IMR-90 (cell line): ENCODE data around the gene FLT4. TPM values are rescaled to one million over a fixed set of nuclear protein-coding genes. Genes with fewer than 3 reads are reported as not detected.

Experiments
- ATAC-seq: fragments of 200-7000 bp; cut with Tn5 transposase; 2 replicates; pipeline ENCODE4 v1.9.1; 2020; ENCODE audit warnings: low read depth, mild to moderate bottlenecking, moderate library complexity
- BruUV-seq: library from RNA; stranded (reverse); fragments of 400-500 nt; replicated peaks from 2 replicates; lab custom pipeline; 2021; lab: Mats Ljungman, UMichigan
- CTCF ChIA-PET: fragments of 300-600 bp; formaldehyde crosslinking; extraction: SDS; loops from one replicate; lab custom pipeline; 2021; ENCODE audit warnings: antibody characterized with exemption; lab: Yijun Ruan, JAX
- POLR2A ChIA-PET: fragments of 300-600 bp; sonication (Branson Sonifier 250); formaldehyde crosslinking; loops from one replicate; lab custom pipeline; 2022; ENCODE audit warnings: antibody characterized with exemption; ENCODE audit not compliant: unreplicated experiment; lab: Charles Lee
- DNase-seq: peaks from one replicate; pipeline ENCODE4 v3.0.0; 2013
- H2AFZ ChIP-seq: replicated peaks from 2 replicates; pipeline ENCODE3; 2013; ENCODE audit warnings: low read length, mild to moderate bottlenecking; ENCODE audit not compliant: poor library complexity
- H2AK5ac ChIP-seq: 2 replicates; pipeline ENCODE4 v1.6.1; 2013; ENCODE audit warnings: low read depth, low read length, inconsistent platforms
- H2AK9ac ChIP-seq: replicated peaks from 2 replicates; pipeline ENCODE3; 2013; ENCODE audit warnings: mild to moderate bottlenecking, low read depth, low read length, moderate library complexity; ENCODE audit not compliant: poor library complexity
- H2BK120ac ChIP-seq: 2 replicates; pipeline ENCODE4 v1.6.1; 2013; ENCODE audit warnings: low read depth, low read length, inconsistent platforms
- H2BK15ac ChIP-seq: 3 replicates; pipeline ENCODE4 v1.6.1; 2013; ENCODE audit warnings: low read depth, low read length, inconsistent platforms
- H2BK20ac ChIP-seq: 2 replicates; pipeline ENCODE4 v1.6.1; 2013; ENCODE audit warnings: low read depth, mild to moderate bottlenecking, inconsistent platforms, low read length, moderate library complexity
- H2BK5ac ChIP-seq: 2 replicates; pipeline ENCODE4 v1.6.1; 2013; ENCODE audit warnings: mild to moderate bottlenecking, low read depth, low read length, inconsistent platforms; ENCODE audit not compliant: poor library complexity, severe bottlenecking
- H3K14ac ChIP-seq: replicated peaks from 2 replicates; pipeline ENCODE4 v1.6.1; 2013; ENCODE audit warnings: low read depth, low read length, inconsistent platforms
- H3K18ac ChIP-seq: 2 replicates; pipeline ENCODE4 v1.6.1; 2013; ENCODE audit warnings: low read depth, low read length, control low read depth
- H3K23ac ChIP-seq: 2 replicates; pipeline ENCODE4 v1.6.1; 2013; ENCODE audit warnings: low read depth, low read length, inconsistent platforms
- H3K27ac ChIP-seq: 2 replicates; pipeline ENCODE4 v1.5.1; 2013; ENCODE audit warnings: mild to moderate bottlenecking, control low read depth, low read length; ENCODE audit not compliant: insufficient read depth
- H3K27me3 ChIP-seq: 2 replicates; pipeline ENCODE4 v1.6.1; 2013; ENCODE audit warnings: low read length; ENCODE audit not compliant: control insufficient read depth, insufficient read depth
- H3K36me3 ChIP-seq: 2 replicates; pipeline ENCODE4 v1.6.1; 2013; ENCODE audit warnings: low read length, mixed read lengths; ENCODE audit not compliant: control insufficient read depth, insufficient read depth
- H3K4ac ChIP-seq: 2 replicates; pipeline ENCODE4 v1.6.1; 2013; ENCODE audit warnings: low read depth, low read length, inconsistent platforms
- H3K4me1 ChIP-seq: 2 replicates; pipeline ENCODE4 v1.6.1; 2013; ENCODE audit warnings: low read length, mixed read lengths; ENCODE audit not compliant: control insufficient read depth, insufficient read depth
- H3K4me2 ChIP-seq: 2 replicates; pipeline ENCODE4 v1.6.1; 2013; ENCODE audit warnings: low read depth, mild to moderate bottlenecking, control low read depth, low read length, moderate library complexity
- H3K4me3 ChIP-seq: 2 replicates; pipeline ENCODE4 v1.5.1; 2013; ENCODE audit warnings: low read depth, mild to moderate bottlenecking, control low read depth, low read length, moderate library complexity; ENCODE audit not compliant: insufficient read depth
- H3K56ac ChIP-seq: 2 replicates; pipeline ENCODE4 v1.6.1; 2013; ENCODE audit warnings: low read length, inconsistent platforms; ENCODE audit not compliant: insufficient read depth; ENCODE audit errors: extremely low read depth
- H3K79me1 ChIP-seq, 2 experiments: 2 replicates each; pipeline ENCODE4 v1.6.1; 2013; ENCODE audit warnings: low read length in 2 of 2, inconsistent platforms in 1 of 2, low read depth in 1 of 2
- H3K9ac ChIP-seq: 2 replicates; pipeline ENCODE4 v1.6.1; 2013; ENCODE audit warnings: low read depth, low read length, control low read depth
- H3K9me1 ChIP-seq: 2 replicates; pipeline ENCODE4 v1.6.1; 2013; ENCODE audit warnings: low read length, inconsistent platforms; ENCODE audit not compliant: insufficient read depth
- H3K9me3 ChIP-seq: 2 replicates; pipeline ENCODE4 v1.6.1; 2013; ENCODE audit warnings: low read length; ENCODE audit not compliant: control insufficient read depth, insufficient read depth
- H4K20me1 ChIP-seq: 2 replicates; pipeline ENCODE4 v1.6.1; 2013; ENCODE audit warnings: low read length, inconsistent platforms; ENCODE audit not compliant: insufficient read depth
- H4K5ac ChIP-seq: 2 replicates; pipeline ENCODE4 v1.6.1; 2013; ENCODE audit warnings: mild to moderate bottlenecking, low read depth, low read length, control low read depth
- H4K8ac ChIP-seq, 2 experiments: 2 replicates each; pipeline ENCODE4 v1.6.1; 2013; ENCODE audit warnings: low read depth in 2 of 2, low read length in 2 of 2, control low read depth in 1 of 2, inconsistent platforms in 1 of 2
- H4K91ac ChIP-seq: 2 replicates; pipeline ENCODE4 v1.6.1; 2013; ENCODE audit warnings: low read depth, low read length, inconsistent platforms; ENCODE audit not compliant: insufficient read depth
- MAZ ChIP-seq: IDR thresholded peaks from 2 replicates; pipeline ENCODE4 v1.6.1; 2012; ENCODE audit warnings: low read depth, mild to moderate bottlenecking, low read length, improper control_type of control experiment, moderate library complexity, borderline replicate concordance
- WGBS, 2 experiments: methylation state at CpG; one replicate each; pipeline versions ENCODE4 v1.1.5 to v1.1.7; 2013; ENCODE audit warnings: missing lambda C conversion rate in 2 of 2; ENCODE audit not compliant: insufficient read length in 1 of 2; ENCODE audit errors: extremely low coverage in 2 of 2; 5-methylcytosine and 5-hydroxymethylcytosine counted together
- dilution Hi-C: fragments of 300-500 bp; cut with HindIII; formaldehyde crosslinking; loops from one replicate; pipeline ENCODE4 v1.14.3; 2018; ENCODE audit warnings: low sequenced_read_pairs; ENCODE audit not compliant: unreplicated experiment
- in situ Hi-C: fragments of 300-500 bp; cut with MboI; formaldehyde crosslinking; loops from 3 replicates; pipeline ENCODE4 v1.14.3; 2019; ENCODE audit warnings: low sequenced_read_pairs, inconsistent platforms, mixed read lengths
- intact Hi-C: fragments of 100-400 bp; cut with micrococcal nuclease; formaldehyde crosslinking; loops from 2 replicates; pipeline ENCODE4 v1.10.0; 2022
- polyA plus RNA-seq, 3 experiments: library from polyadenylated mRNA; depleted of rRNA; stranded (reverse); fragments of >200 nt; gene quantifications; 2 replicates each; pipeline ENCODE4 v1.2.3, GENCODE V29; 2012; ENCODE audit warnings: low replicate concordance in 1 of 3
- total RNA-seq: library from RNA; depleted of rRNA; stranded (reverse); fragments of >200 nt; gene quantifications from 2 replicates; pipeline ENCODE4 v1.2.3, GENCODE V29; 2012
- TF ChIP-seq, protein P1 (sequence below): conservative IDR thresholded peaks from 2 replicates; pipeline ENCODE4 v1.5.1; 2012; ENCODE audit warnings: mild to moderate bottlenecking, low read depth, low read length, improper control_type of control experiment

Gene FLT4
- total and polyA plus RNA-seq, 2 of the 4 experiments (the other 2 are of a cell fraction), result under 0.01 to 0.07 TPM

DNA sequence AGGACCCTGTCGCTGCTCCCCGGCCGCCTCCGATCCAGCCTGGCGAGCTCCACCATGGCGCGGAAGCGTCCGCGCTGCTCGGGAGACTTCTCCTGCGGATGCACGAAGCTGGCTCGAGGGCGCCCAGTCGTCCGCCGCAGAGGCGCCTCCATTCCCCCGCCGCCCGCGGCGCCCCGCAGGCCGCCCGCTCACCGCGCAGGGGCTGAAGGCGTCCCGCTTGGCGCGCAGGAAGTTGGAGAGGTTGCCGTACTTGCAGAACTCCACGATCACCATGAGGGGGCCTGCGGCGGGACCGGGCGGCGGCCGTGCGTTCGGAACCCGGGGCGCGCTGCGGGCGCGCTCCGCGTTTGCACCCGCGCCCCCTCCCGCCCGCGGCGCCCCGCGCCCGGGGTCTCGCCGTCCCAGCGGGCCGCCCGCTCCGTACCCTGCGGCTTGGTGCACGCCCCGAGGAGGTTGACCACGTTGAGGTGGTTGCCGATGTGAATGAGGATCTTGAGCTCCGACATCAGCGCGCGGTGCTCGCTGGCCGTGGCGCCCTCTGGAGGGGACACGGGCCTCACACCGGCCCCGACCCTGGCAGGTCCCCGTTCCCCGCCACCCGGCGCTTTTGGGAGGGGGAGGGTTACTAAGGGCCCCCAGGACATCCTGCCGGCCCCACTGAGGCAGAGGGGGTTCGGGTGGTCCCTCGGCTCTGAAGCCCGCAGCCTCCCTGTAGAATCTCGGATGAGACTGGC is 30.4 kb downstream of the FLT4 start:
- in situ Hi-C loops, result no loop called here
- H4K91ac ChIP-seq, result no peak overlapping the region
- 0% methylated on average over 4 of the region's 90 CpGs; no CpG with 5 or more reads in 1 of the 2 experiments for WGBS, 2 experiments
- no peak overlapping the region for H3K23ac ChIP-seq
- H4K8ac ChIP-seq, result no peak overlapping the region
- DNase-seq (peak; percentile 47), ATAC-seq (peak; percentile 89)
- H2BK20ac ChIP-seq, result no peak overlapping the region
- H2BK120ac ChIP-seq, result no peak overlapping the region
- no peak overlapping the region for H2AK9ac ChIP-seq
- H3K9ac ChIP-seq, result no peak overlapping the region
- no peaks in the 10 kb centered on the region for H3K9me3 ChIP-seq
- H3K18ac ChIP-seq, result no peak overlapping the region
- no peak overlapping the region for H2AK5ac ChIP-seq
- ChIA-PET CTCF (interaction anchor here (0.7 to 1.4 kb wide), 5 partner anchors 13 to 329 kb away, joined by 3 to 8 read pairs (median 4); no protein-coding TSS in a partner anchor), POLR2A (no interaction called here)
- H3K4me1 ChIP-seq, result no peaks in the 10 kb centered on the region
- H2BK5ac ChIP-seq, result no peak overlapping the region
- no peaks in the 10 kb centered on the region for H3K79me1 ChIP-seq
- H3K4ac ChIP-seq, result no peak overlapping the region
- no peak for TF ChIP-seq MAZ
- TF ChIP-seq, protein P1, sequence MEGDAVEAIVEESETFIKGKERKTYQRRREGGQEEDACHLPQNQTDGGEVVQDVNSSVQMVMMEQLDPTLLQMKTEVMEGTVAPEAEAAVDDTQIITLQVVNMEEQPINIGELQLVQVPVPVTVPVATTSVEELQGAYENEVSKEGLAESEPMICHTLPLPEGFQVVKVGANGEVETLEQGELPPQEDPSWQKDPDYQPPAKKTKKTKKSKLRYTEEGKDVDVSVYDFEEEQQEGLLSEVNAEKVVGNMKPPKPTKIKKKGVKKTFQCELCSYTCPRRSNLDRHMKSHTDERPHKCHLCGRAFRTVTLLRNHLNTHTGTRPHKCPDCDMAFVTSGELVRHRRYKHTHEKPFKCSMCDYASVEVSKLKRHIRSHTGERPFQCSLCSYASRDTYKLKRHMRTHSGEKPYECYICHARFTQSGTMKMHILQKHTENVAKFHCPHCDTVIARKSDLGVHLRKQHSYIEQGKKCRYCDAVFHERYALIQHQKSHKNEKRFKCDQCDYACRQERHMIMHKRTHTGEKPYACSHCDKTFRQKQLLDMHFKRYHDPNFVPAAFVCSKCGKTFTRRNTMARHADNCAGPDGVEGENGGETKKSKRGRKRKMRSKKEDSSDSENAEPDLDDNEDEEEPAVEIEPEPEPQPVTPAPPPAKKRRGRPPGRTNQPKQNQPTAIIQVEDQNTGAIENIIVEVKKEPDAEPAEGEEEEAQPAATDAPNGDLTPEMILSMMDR, result peak; percentile 24; the same call in 1 of the 2 replicates
- no TSS peak for BruUV-seq
- no peak overlapping the region for H4K5ac ChIP-seq
- H3K27ac ChIP-seq, result no peak overlapping the region
- peak overlapping the region; percentile 90 for H2AFZ ChIP-seq
- H4K20me1 ChIP-seq, result no peaks in the 10 kb centered on the region
- intact Hi-C loops, result no loop called here
- H3K14ac ChIP-seq, result no peak overlapping the region
- H3K9me1 ChIP-seq, result no peaks in the 10 kb centered on the region
- dilution Hi-C loops, result no loop called here
- no peak overlapping the region for H2BK15ac ChIP-seq
- peak overlapping the region; percentile 77 for H3K4me2 ChIP-seq
- H3K27me3 ChIP-seq, result peaks cover 10% of the 10 kb centered on the region; the same call in 1 of the 2 replicates
- no peaks in the 10 kb centered on the region for H3K36me3 ChIP-seq
- H3K56ac ChIP-seq, result no peak overlapping the region
- peak overlapping the region; percentile 28 for H3K4me3 ChIP-seq
